Smooth muscle cell (in vitro differentiated cells): ENCODE measurements around the gene MARCHF9. TPM values are rescaled to one million over a fixed set of nuclear protein-coding genes. Genes with fewer than 3 reads are reported as not detected.

Source experiments
- DNase-seq: peaks from one replicate; lab custom pipeline; 2025; ENCODE audit not compliant: unreplicated experiment; lab: John Stamatoyannopoulos, UW
- H2AFZ ChIP-seq: fragments of 200-600 bp; sonication (generic); 2 replicates; pipeline ENCODE4 v1.6.0; 2016; ENCODE audit warnings: antibody characterized with exemption, low read depth, mild to moderate bottlenecking
- H3F3A ChIP-seq: fragments of 200-600 bp; sonication (generic); 2 replicates; pipeline ENCODE4 v1.6.0; 2017; ENCODE audit warnings: antibody characterized with exemption, low read depth
- H3K27ac ChIP-seq: fragments of 200-600 bp; sonication (generic); 2 replicates; pipeline ENCODE4 v1.5.1; 2016; ENCODE audit warnings: low read depth, mild to moderate bottlenecking
- H3K27me3 ChIP-seq: fragments of 200-600 bp; sonication (generic); 2 replicates; pipeline ENCODE4 v1.6.1; 2016; ENCODE audit warnings: low read depth, mild to moderate bottlenecking
- H3K36me3 ChIP-seq: fragments of 200-600 bp; sonication (generic); 2 replicates; pipeline ENCODE4 v1.5.1; 2016; ENCODE audit warnings: low read depth
- H3K4me1 ChIP-seq: fragments of 200-600 bp; sonication (generic); 2 replicates; pipeline ENCODE4 v1.5.1; 2016; ENCODE audit warnings: low read depth
- H3K4me2 ChIP-seq: fragments of 200-600 bp; sonication (generic); 2 replicates; pipeline ENCODE4 v1.6.0; 2016; ENCODE audit warnings: mild to moderate bottlenecking
- H3K4me3 ChIP-seq: fragments of 200-600 bp; sonication (generic); 2 replicates; pipeline ENCODE4 v1.5.1; 2016; ENCODE audit warnings: mild to moderate bottlenecking
- H3K79me2 ChIP-seq: fragments of 200-600 bp; sonication (generic); 2 replicates; pipeline ENCODE4 v1.6.0; 2016; ENCODE audit warnings: low read depth, mild to moderate bottlenecking
- H3K9ac ChIP-seq: fragments of 200-600 bp; sonication (generic); 2 replicates; pipeline ENCODE4 v1.6.0; 2016; ENCODE audit warnings: low read depth
- H3K9me3 ChIP-seq: fragments of 200-600 bp; sonication (generic); replicated peaks from 2 replicates; pipeline ENCODE4 v1.5.1; 2016; ENCODE audit warnings: low read depth
- H4K20me1 ChIP-seq: fragments of 200-600 bp; sonication (generic); 2 replicates; pipeline ENCODE4 v1.6.0; 2016; ENCODE audit warnings: low read depth
- WGBS: methylation state at CpG from one replicate; pipeline ENCODE4 v1.1.7; 2016; ENCODE audit warnings: low lambda C conversion rate; 5-methylcytosine and 5-hydroxymethylcytosine counted together
- polyA plus RNA-seq: library from polyadenylated mRNA; unstranded; fragments of >200 nt; fragmentation: Nextera tagmentation; extraction: Ambion mirVana; gene quantifications from 2 replicates; pipeline ENCODE4 v1.2.1, GENCODE V29; 2016
- total RNA-seq: library from RNA; depleted of rRNA; stranded (reverse); fragments of >200 nt; gene quantifications from 2 replicates; pipeline ENCODE4 v1.2.3, GENCODE V29; 2014
- TF ChIP-seq, protein P1 (sequence below): fragments of 200-600 bp; sonication (generic); IDR thresholded peaks from 2 replicates; pipeline ENCODE4 v1.5.1; 2017; ENCODE audit warnings: borderline replicate concordance, mild to moderate bottlenecking, antibody characterized with exemption; ENCODE audit not compliant: insufficient read depth, poor library complexity, severe bottlenecking

MARCHF9 gene
- total and polyA plus RNA-seq, 2 experiments from 2014 or later: 3.7 to 8.6 TPM

DNA sequence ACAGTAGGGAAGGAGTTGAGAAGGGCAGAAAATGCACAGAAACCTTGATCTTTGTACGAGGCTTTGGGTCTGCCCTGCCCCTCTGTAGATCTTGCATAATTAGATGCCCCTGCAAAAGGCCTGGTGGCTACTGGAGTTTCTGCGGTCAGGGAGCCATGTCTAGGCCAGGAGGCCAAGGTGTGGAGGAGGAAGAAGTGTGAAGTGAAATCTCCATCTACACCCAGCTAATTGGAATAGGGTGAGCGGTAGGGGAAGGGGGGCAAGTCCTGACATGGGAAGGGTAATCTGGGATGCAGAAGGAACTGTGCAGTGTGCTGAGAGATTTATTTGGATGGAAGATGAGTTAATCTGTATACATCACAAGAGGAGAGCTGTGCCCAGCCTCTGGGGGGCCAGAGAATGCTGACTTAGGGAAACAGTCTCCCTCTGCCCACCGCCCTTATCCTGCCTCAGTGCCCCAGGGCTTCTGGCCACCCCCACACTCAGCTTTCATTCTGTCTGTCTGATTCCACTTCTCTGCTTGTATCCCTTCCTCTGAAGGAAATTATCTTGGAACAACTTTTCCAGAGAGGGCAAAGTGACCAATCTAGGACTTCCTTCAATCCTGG is 6.6 kb downstream of the MARCHF9 start:
- Histone ChIP-seq H3F3A (no peaks in the 10 kb centered on the region), H3K4me3 (no peak overlapping the region), H3K27me3 (peaks cover 66% of the 10 kb centered on the region), H3K4me1 (peaks cover 15% of the 10 kb centered on the region), H3K27ac (no peak overlapping the region), H3K36me3 (no peaks in the 10 kb centered on the region), H3K9me3 (no peaks in the 10 kb centered on the region), H2AFZ (no peak overlapping the region), H4K20me1 (peaks cover 10% of the 10 kb centered on the region), H3K9ac (no peak overlapping the region), H3K79me2 (no peaks in the 10 kb centered on the region), H3K4me2 (no peak overlapping the region)
- DNase-seq: no peak
- WGBS: 80% methylated on average over 4 of the region's 4 CpGs
- TF ChIP-seq, protein P1, sequence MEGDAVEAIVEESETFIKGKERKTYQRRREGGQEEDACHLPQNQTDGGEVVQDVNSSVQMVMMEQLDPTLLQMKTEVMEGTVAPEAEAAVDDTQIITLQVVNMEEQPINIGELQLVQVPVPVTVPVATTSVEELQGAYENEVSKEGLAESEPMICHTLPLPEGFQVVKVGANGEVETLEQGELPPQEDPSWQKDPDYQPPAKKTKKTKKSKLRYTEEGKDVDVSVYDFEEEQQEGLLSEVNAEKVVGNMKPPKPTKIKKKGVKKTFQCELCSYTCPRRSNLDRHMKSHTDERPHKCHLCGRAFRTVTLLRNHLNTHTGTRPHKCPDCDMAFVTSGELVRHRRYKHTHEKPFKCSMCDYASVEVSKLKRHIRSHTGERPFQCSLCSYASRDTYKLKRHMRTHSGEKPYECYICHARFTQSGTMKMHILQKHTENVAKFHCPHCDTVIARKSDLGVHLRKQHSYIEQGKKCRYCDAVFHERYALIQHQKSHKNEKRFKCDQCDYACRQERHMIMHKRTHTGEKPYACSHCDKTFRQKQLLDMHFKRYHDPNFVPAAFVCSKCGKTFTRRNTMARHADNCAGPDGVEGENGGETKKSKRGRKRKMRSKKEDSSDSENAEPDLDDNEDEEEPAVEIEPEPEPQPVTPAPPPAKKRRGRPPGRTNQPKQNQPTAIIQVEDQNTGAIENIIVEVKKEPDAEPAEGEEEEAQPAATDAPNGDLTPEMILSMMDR: no peak

DNA sequence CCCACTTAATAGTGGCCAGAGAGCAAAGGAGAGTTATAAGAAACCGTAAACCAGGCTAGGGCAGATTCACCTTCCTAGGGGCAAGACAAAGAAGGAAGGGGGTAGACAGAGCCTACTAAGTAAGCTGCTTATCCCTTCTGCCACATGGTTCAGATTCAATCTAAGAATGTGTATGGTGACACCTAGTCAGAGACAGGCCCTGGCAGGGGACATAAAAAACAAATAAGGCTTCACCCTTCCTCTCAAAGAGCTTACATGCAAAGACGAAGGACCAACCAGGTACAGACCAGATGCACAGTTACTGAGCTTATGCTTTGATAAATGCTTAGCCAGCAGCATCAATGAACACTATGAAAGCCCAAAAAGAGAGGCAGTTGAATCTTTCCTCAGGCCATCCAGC is 7.6 kb downstream of the MARCHF9 start:
- Histone ChIP-seq H3K9me3 (no peaks in the 10 kb centered on the region), H2AFZ (no peak overlapping the region), H4K20me1 (peaks cover 10% of the 10 kb centered on the region), H3K9ac (no peak overlapping the region), H3K79me2 (no peaks in the 10 kb centered on the region), H3K36me3 (no peaks in the 10 kb centered on the region), H3F3A (no peaks in the 10 kb centered on the region), H3K4me1 (peaks cover 23% of the 10 kb centered on the region), H3K4me2 (no peak overlapping the region), H3K4me3 (no peak overlapping the region), H3K27me3 (peaks cover 68% of the 10 kb centered on the region), H3K27ac (no peak overlapping the region)
- DNase-seq: no peak
- TF ChIP-seq, protein P1: no peak
- WGBS: 80% methylated on average over 2 of the region's 2 CpGs

DNA sequence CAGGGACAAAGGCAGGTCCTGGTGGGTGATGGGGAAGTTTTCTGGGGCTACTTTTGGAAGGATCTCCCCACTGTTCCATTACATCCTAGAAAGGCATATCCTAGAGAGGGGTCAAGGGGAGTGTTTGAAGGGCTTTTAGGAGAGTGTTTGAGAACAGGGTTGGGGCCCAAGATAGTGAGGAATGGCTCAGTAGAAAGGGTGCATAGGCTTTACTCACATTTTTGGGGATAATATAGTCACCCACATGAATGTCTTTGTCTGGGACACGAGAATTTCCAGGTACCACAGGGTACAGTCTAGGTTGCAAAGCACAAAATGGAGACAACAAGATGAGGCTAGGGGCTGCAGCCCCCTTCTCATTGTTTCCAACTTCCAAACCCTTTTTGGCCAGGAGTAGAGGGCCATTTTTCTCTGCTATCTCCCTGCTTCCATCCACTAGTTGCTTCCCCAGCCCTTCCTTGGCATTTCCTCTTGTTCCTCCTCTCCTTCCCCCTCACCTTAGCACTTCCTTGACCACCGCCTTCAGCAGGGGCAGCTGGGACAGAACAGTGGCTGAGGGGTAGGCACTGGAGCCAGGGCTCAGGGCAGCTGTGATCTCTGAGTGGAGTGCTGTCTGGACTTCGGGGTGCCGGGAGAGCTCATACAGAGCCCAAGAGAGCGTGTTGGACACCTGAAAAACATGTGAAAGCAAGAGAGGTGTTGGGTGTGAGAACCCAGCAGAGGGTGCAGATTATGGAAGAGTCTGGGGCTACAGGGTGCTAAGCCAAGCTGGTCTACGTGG is 9.2 kb downstream of the MARCHF9 start:
- Histone ChIP-seq H4K20me1 (peaks cover 10% of the 10 kb centered on the region), H3K4me1 (peaks cover 26% of the 10 kb centered on the region), H3K4me2 (no peak overlapping the region), H3K4me3 (no peak overlapping the region), H3K27ac (no peak overlapping the region), H2AFZ (no peak overlapping the region), H3K9me3 (no peaks in the 10 kb centered on the region), H3K27me3 (peaks cover 72% of the 10 kb centered on the region), H3K36me3 (no peaks in the 10 kb centered on the region), H3K79me2 (no peaks in the 10 kb centered on the region), H3K9ac (no peak overlapping the region), H3F3A (no peaks in the 10 kb centered on the region)
- WGBS: 73% methylated on average over 6 of the region's 6 CpGs
- TF ChIP-seq, protein P1: no peak
- no peak for DNase-seq
